Calu3 (cell line): ENCODE data around the gene ZFYVE28. TPM values are rescaled to one million over a fixed set of nuclear protein-coding genes. Genes with fewer than 3 reads are reported as not detected.
"Not testable (repeated sequence)": the region's sequence is repeated elsewhere in the genome, so short reads cannot be mapped to it uniquely, and the experiment has no call there.

Experiments
- BruUV-seq: library from RNA; stranded (reverse); fragments of 400-500 nt; replicated peaks from 2 replicates; lab custom pipeline; 2021; lab: Mats Ljungman, UMichigan
- CTCF ChIA-PET: fragments of 300-600 bp; sonication (Branson Sonifier 250); formaldehyde crosslinking; loops from one replicate; lab custom pipeline; 2022; ENCODE audit warnings: antibody characterized with exemption; lab: Charles Lee
- DNase-seq: peaks from one replicate; pipeline ENCODE4 v3.0.0; 2022
- H3K27ac Mint-ChIP-seq: one replicate; pipeline ENCODE4 v1.8.0; 2022; ENCODE audit warnings: mixed read lengths; ENCODE audit not compliant: unreplicated experiment
- H3K27me3 Mint-ChIP-seq: one replicate; pipeline ENCODE4 v1.8.0; 2022; ENCODE audit warnings: mixed read lengths; ENCODE audit not compliant: unreplicated experiment
- H3K36me3 Mint-ChIP-seq: one replicate; pipeline ENCODE4 v1.8.0; 2022; ENCODE audit warnings: mild to moderate bottlenecking, moderate library complexity, mixed read lengths; ENCODE audit not compliant: insufficient read depth, unreplicated experiment
- H3K4me1 Mint-ChIP-seq: one replicate; pipeline ENCODE4 v1.8.0; 2022; ENCODE audit warnings: mild to moderate bottlenecking, low read depth, mixed read lengths; ENCODE audit not compliant: unreplicated experiment
- H3K4me3 Mint-ChIP-seq: one replicate; pipeline ENCODE4 v1.8.0; 2022; ENCODE audit warnings: mild to moderate bottlenecking, low read depth, moderate library complexity, mixed read lengths; ENCODE audit not compliant: unreplicated experiment
- H3K9me3 Mint-ChIP-seq: one replicate; pipeline ENCODE4 v1.8.0; 2022; ENCODE audit warnings: low read depth, mixed read lengths; ENCODE audit not compliant: unreplicated experiment
- intact Hi-C: fragments of 100-400 bp; cut with micrococcal nuclease; formaldehyde crosslinking; loops from one replicate; pipeline ENCODE4 v1.10.0; 2022; ENCODE audit not compliant: unreplicated experiment
- total RNA-seq: library from RNA; stranded (reverse); gene quantifications from 2 replicates; pipeline ENCODE4 v1.2.3, GENCODE V29; 2022
- TF ChIP-seq, protein P1 (sequence below): fragments of 200-600 bp; IDR thresholded peaks from one replicate; pipeline ENCODE4 v1.8.0; 2022; ENCODE audit warnings: antibody characterized with exemption; ENCODE audit not compliant: unreplicated experiment

The ZFYVE28 gene
- total RNA-seq, 1 experiment from 2014 or later, result 1.2 TPM

DNA sequence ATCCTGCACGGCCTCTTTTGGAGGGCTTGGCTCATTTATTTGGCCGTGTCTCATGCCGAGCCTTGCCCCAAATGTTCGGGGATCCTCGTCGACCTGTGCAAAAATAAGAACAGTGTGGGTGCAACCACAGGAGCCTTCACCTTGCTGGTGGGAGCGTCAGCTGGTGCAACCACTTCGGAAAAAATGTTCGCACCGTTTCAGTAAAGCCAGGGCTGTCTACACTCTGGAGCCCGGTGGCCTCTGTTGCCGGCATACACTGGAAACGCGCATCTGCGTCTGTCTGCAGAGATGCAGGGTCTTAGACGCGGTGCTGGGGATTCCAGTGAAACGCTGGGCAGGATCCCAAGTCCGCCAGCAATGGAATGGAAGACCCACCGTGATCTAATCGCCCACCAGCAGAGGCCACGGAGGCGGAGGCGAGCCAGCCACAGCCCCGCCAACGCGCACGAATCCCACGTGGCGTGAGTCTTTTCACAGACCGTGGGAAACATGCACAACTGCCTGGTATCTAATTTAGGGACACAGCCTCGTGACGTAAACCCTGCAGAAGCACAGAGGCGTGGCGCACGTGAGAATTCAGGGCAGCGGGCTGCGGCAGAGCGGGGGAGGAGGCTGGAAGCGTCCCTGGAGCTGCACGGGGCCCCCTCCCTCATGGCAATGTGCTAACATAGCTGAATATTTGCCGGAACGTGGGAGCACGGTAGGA, 142.7 kb downstream of the ZFYVE28 start:
- DNase-seq, result no peak
- no peak overlapping the region for H3K4me3 Mint-ChIP-seq
- CTCF ChIA-PET, result no interaction called here

DNA sequence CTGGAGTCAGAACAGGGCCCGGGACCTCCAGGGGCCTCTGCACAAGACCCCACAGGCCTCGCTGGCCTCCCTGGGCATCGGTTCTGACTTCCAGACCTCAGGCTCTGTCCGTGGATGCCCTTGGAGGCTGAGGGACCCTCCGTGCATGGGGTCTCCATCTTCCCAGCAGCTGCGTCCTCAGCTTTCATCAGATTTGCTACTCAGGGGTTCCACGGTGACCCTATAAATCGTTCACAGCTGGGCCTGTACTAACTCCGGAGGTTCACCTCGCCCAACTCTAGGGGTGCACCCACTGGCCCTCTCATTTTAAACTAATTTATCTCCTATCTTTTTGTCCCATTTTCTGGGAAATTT, 143.4 kb downstream of the ZFYVE28 start:
- intact Hi-C loops, result loop anchor here (5.0 kb wide), 1 partner anchor 162 kb away; no protein-coding TSS in a partner anchor
- H3K4me3 Mint-ChIP-seq, BruUV-seq, H3K27ac Mint-ChIP-seq, H3K4me1 Mint-ChIP-seq, DNase-seq, H3K9me3 Mint-ChIP-seq, H3K36me3 Mint-ChIP-seq, CTCF ChIA-PET: not testable (repeated sequence)
- H3K27me3 Mint-ChIP-seq, result peaks cover 35% of the 10 kb centered on the region

More for the DNA sequence above, 142.7 kb downstream of the ZFYVE28 start:
- BruUV-seq, result no TSS peak
- Mint-ChIP-seq H3K27me3 (peaks cover 38% of the 10 kb centered on the region), H3K4me1 (no peaks in the 10 kb centered on the region), H3K9me3 (no peaks in the 10 kb centered on the region), H3K27ac (no peak overlapping the region), H3K36me3 (no peaks in the 10 kb centered on the region)
- TF ChIP-seq, protein P1, sequence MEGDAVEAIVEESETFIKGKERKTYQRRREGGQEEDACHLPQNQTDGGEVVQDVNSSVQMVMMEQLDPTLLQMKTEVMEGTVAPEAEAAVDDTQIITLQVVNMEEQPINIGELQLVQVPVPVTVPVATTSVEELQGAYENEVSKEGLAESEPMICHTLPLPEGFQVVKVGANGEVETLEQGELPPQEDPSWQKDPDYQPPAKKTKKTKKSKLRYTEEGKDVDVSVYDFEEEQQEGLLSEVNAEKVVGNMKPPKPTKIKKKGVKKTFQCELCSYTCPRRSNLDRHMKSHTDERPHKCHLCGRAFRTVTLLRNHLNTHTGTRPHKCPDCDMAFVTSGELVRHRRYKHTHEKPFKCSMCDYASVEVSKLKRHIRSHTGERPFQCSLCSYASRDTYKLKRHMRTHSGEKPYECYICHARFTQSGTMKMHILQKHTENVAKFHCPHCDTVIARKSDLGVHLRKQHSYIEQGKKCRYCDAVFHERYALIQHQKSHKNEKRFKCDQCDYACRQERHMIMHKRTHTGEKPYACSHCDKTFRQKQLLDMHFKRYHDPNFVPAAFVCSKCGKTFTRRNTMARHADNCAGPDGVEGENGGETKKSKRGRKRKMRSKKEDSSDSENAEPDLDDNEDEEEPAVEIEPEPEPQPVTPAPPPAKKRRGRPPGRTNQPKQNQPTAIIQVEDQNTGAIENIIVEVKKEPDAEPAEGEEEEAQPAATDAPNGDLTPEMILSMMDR, result no peak
- intact Hi-C loops, result loop anchor here (5.0 kb wide), 1 partner anchor 162 kb away; no protein-coding TSS in a partner anchor

DNA sequence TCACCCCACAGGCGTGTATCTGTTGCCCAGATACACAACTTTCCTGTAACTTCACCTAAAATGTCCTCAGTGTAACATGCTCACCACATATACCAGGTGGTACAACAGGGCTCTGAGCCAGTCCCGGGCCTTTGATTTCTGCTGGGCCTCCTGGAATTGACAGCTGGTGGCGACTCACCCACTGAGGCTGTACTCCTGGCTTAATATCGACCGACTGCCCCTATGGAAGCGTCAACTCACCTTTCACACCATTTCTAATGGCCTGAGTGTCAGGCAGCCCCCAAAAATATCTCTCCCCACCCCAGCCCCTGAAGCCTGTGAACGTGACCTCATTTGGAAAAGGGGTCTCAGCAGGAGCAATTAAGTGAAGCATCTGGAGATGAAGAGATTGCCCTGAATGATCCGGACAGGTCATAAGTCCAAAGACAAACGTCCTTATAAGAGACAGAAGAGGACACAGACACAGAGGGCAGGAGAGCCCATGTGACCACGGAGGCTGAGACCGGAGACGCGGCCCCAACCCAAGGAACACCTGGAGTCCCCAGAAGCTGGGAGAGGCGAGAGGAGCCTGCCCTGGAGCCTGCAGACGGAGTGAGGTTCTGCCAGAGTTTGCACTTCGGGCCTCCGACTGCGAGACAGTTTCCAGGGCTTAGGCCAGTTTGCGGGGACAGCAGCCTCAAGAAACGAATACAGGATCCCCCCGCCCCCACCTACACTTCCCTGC, 144.0 kb downstream of the ZFYVE28 start:
- Mint-ChIP-seq H3K4me1 (no peaks in the 10 kb centered on the region), H3K9me3 (no peaks in the 10 kb centered on the region), H3K27ac (no peak overlapping the region), H3K27me3 (peaks cover 35% of the 10 kb centered on the region), H3K4me3 (no peak overlapping the region), H3K36me3 (no peaks in the 10 kb centered on the region)
- CTCF ChIA-PET, result no interaction called here
- no TSS peak for BruUV-seq
- TF ChIP-seq, protein P1, result no peak
- intact Hi-C loops, result loop anchor here (5.0 kb wide), 1 partner anchor 163 kb away; no protein-coding TSS in a partner anchor
- DNase-seq, result no peak

DNA sequence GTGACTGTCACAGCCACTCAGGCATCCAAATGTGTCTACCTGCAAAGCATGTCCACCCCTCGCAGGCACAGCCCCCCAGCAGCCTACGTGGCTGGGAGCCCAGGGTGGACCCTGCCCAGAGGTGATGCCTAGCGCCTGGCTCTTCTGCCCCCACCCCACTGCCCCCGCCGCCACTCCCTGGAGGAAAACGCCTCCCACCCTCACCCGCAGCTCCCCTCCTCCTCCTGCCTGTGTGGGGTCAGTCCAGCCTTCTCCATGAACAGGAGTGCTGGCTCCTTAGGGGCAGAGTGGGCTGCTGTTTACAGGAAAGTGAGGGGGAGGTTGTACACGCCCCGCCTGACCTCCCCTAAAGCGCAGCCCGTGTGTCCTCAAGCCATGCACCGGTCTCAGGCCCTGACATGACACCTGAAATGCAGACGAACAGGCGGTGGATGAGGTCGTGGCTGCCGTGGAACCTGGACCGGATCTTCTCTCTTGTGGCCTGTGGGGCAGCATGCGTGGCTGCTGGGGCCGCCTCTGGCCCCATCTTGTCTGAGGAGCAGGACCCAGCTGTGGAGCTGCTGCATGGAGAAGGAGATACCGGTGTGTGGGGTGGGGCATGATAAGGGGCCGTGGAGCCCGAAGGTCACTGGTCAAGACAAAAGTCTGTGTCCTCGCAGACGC, 144.7 kb downstream of the ZFYVE28 start:
- Mint-ChIP-seq H3K4me3 (no peak overlapping the region), H3K27ac (no peak overlapping the region), H3K4me1 (no peaks in the 10 kb centered on the region), H3K36me3 (no peaks in the 10 kb centered on the region), H3K27me3 (peaks cover 35% of the 10 kb centered on the region), H3K9me3 (no peaks in the 10 kb centered on the region)
- TF ChIP-seq, protein P1, result no peak
- CTCF ChIA-PET, result no interaction called here
- intact Hi-C loops, result no loop called here
- no TSS peak for BruUV-seq
- no peak for DNase-seq
